Measurements from ENCODE around the gene RALGAPA2.

- no peak for TF ChIP-seq EZH2phosphoT487 (IDR thresholded peaks at IDR 0.05; ENCODE audit: insufficient read depth, low read depth)
- no peak for TF ChIP-seq EZH2 (IDR thresholded peaks at IDR 0.05; ENCODE audit: insufficient read depth, poor library complexity, severe bottlenecking)
Observed at GRCh38 chr20:20594171-20594530, 118.3 kb downstream of the RALGAPA2 start.

All from GM23248 (cell line).